ENCODE data around the gene GAS2L1.

GAS2L1 gene

GRCh38 chr22:29328566-29329500, 22.4 kb downstream of the GAS2L1 start:
- DNase-seq, result no peak

- no peak for DNase-seq
Measured at GRCh38 chr22:29329581-29329980, 23.1 kb downstream of the GAS2L1 start.

GRCh38 chr22:29330291-29330690, 23.8 kb downstream of the GAS2L1 start:
- DNase-seq, result no peak

GRCh38 chr22:29330753-29331152, 24.3 kb downstream of the GAS2L1 start:
- DNase-seq, result no peak

GRCh38 chr22:29331213-29331612, 24.8 kb downstream of the GAS2L1 start:
- DNase-seq, result no peak

- DNase-seq, result no peak
Measured at GRCh38 chr22:29331658-29332300, 25.3 kb downstream of the GAS2L1 start.

- DNase-seq, result no peak
Measured at GRCh38 chr22:29332886-29333496, 26.5 kb downstream of the GAS2L1 start.

GRCh38 chr22:29334148-29334547, 27.7 kb downstream of the GAS2L1 start:
- no peak for DNase-seq

GRCh38 chr22:29334696-29335344, 28.4 kb downstream of the GAS2L1 start:
- DNase-seq, result no peak

GRCh38 chr22:29335656-29336055, 29.2 kb downstream of the GAS2L1 start:
- no peak for DNase-seq

- DNase-seq, result no peak
Measured at GRCh38 chr22:29336751-29337490, 30.5 kb downstream of the GAS2L1 start.

GRCh38 chr22:29337631-29338284, 31.3 kb downstream of the GAS2L1 start:
- no peak for DNase-seq

- DNase-seq, result no peak
Measured at GRCh38 chr22:29338398-29338797, 31.9 kb downstream of the GAS2L1 start.

- no peak for DNase-seq
Measured at GRCh38 chr22:29339381-29340235, 33.2 kb downstream of the GAS2L1 start.

GRCh38 chr22:29340566-29340965, 34.1 kb downstream of the GAS2L1 start:
- no peak for DNase-seq

- no peak for DNase-seq
Measured at GRCh38 chr22:29341056-29341848, 34.8 kb downstream of the GAS2L1 start.

- DNase-seq, result no peak
Measured at GRCh38 chr22:29341849-29342127, 35.3 kb downstream of the GAS2L1 start.

- DNase-seq, result no peak
Measured at GRCh38 chr22:29342177-29342576, 35.7 kb downstream of the GAS2L1 start.

- no peak for DNase-seq
Measured at GRCh38 chr22:29342577-29343312, 36.3 kb downstream of the GAS2L1 start.

Data from stimulated activated CD4-positive, alpha-beta T cell treated with anti-CD3 and anti-CD28 coated beads, Interleukin-4, amount 100 ng/mL, for 1 hour (primary cell).